Stimulated activated CD4-positive, alpha-beta T cell treated with anti-CD3 and anti-CD28 coated beads, Interleukin-2, amount 100 ng/mL, for 4 hours (primary cell): Measurements from ENCODE around the gene MCCC2.
"Not testable (repeated sequence)": the region's sequence is repeated elsewhere in the genome, so short reads cannot be mapped to it uniquely, and the experiment has no call there.

Source experiments
- DNase-seq: peaks from one replicate; pipeline ENCODE4 v3.0.0-alpha.2; 2020; ENCODE audit warnings: low read depth

The MCCC2 gene

GRCh38 chr5:71586941-71587765, at the start of gene MCCC2:
Gene MCCC2, plus strand, starts transcription at chr5:71587340. Its CDS starts 86 bp downstream, at chr5:71587426.
- peak; percentile 93 for DNase-seq

- no peak for DNase-seq
Measured at GRCh38 chr5:71537687-71538086, 49.5 kb upstream of the MCCC2 start.

- DNase-seq, result not testable (repeated sequence)
Measured at GRCh38 chr5:71550885-71551284, 36.3 kb upstream of the MCCC2 start.

- DNase-seq, result not testable (repeated sequence)
Measured at GRCh38 chr5:71551582-71551981, 35.6 kb upstream of the MCCC2 start.

- not testable (repeated sequence) for DNase-seq
Measured at GRCh38 chr5:71552026-71552749, 35.0 kb upstream of the MCCC2 start.

GRCh38 chr5:71563161-71563560, 24.0 kb upstream of the MCCC2 start:
- no peak for DNase-seq

GRCh38 chr5:71564895-71565294, 22.2 kb upstream of the MCCC2 start:
- DNase-seq, result no peak

- no peak for DNase-seq
Measured at GRCh38 chr5:71569748-71570509, 17.2 kb upstream of the MCCC2 start.

GRCh38 chr5:71571811-71572210, 15.3 kb upstream of the MCCC2 start:
- DNase-seq, result not testable (repeated sequence)

- no peak for DNase-seq
Measured at GRCh38 chr5:71573591-71573990, 13.5 kb upstream of the MCCC2 start.

GRCh38 chr5:71575588-71575987, 11.6 kb upstream of the MCCC2 start:
- not testable (repeated sequence) for DNase-seq

GRCh38 chr5:71576241-71576640, 10.9 kb upstream of the MCCC2 start:
- no peak for DNase-seq

GRCh38 chr5:71577839-71578238, 9.3 kb upstream of the MCCC2 start:
- DNase-seq, result not testable (repeated sequence)

GRCh38 chr5:71582945-71583584, 4.1 kb upstream of the MCCC2 start:
- no peak for DNase-seq

- DNase-seq, result no peak
Measured at GRCh38 chr5:71586052-71586940, 844 bp upstream of the MCCC2 start.

- no peak for DNase-seq
Measured at GRCh38 chr5:71587766-71588532, 809 bp downstream of the MCCC2 start.

GRCh38 chr5:71588533-71588885, 1.4 kb downstream of the MCCC2 start:
- DNase-seq, result no peak

GRCh38 chr5:71589903-71590302, 2.8 kb downstream of the MCCC2 start:
- no peak for DNase-seq

GRCh38 chr5:71591100-71591499, 4.0 kb downstream of the MCCC2 start:
- DNase-seq, result no peak

- DNase-seq, result no peak
Measured at GRCh38 chr5:71596169-71596568, 9.0 kb downstream of the MCCC2 start.
